ENCODE data around the gene SATB2.

Gene SATB2

GRCh38 chr2:199452260-199452990 lies 5.3 kb downstream of the SATB2 start:
- DNase-seq, result no peak

DNA sequence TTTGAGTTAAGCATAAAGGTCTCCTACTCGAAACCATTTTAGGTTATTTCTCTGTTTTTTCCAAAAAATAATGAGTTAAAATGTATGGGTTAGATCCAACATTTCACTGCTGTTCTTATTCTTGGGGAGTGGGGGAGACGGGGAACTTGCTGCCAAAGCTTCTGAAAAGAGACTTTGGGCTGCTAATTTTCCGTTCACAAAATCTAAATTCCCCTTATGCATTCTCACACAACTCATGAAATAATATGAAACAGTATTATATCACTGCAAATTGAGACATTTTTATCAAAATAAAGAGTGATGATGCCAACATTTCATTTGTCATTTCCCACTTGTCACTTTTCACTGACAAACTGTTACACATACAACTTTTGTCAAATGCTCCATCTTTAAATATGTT lies 7.8 kb downstream of the SATB2 start:
- no peak for DNase-seq

DNA sequence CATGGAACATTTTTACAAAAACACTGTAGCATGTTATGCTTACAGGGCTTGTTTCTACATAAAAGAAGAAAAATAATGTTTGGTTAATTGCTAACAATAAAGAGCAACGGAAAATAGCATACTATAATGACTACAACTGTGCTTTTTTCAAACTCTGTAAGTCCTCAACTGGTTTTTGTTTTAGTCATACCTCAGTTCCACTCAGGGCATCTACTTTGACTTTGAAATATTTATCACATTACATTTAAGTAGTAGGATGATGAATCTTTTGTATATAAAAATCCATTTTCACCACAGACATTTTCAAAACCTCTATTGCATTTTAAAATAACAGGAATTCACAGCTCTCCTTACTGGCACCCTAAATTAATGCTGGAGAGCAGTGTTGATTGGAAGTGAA lies 8.3 kb downstream of the SATB2 start:
- no peak for DNase-seq

- DNase-seq, result no peak
Measured at GRCh38 chr2:199446996-199447576, 10.7 kb downstream of the SATB2 start.

GRCh38 chr2:199444749-199445148 lies 13.0 kb downstream of the SATB2 start:
- DNase-seq, result no peak

GRCh38 chr2:199443589-199444130 lies 14.1 kb downstream of the SATB2 start:
- DNase-seq, result no peak

DNA sequence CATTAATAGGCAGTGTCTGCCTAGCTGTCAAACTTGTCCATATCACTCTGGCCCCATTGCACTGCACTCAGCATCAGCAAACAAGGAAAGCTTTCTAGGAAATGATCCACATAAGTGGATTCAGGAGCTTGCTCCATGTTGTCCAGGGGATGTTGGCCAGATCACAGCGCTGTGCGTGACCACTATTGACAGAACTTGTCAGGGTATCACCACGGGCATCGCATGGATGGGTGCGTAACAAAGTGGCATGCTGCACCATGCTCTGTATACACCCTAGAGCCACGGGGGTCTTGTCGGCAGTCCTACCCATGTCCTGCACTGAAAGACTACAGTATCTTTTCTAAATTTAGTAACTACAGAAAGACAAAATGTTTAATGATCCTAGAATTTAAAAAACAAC lies 15.6 kb downstream of the SATB2 start:
- DNase-seq, result no peak

DNA sequence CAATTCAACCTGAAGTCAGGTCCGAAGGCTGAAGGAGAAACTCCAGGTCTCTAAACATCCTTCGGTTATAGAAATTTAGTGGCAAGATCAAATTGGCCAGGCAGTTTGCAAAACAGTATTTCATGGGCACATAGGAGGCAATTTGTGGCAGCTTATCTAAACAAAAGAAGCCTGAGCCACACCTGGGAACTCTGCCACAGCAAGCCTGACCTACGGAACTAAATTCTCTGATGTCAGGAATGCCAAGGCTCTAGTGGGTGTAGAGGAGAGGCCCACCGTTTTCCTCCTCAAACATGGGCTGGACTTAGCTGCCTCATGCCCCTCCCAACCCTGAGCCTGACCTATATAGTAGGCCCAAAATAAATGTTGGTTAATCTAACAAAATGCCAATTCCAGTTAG lies 16.0 kb downstream of the SATB2 start:
- DNase-seq, result no peak

DNA sequence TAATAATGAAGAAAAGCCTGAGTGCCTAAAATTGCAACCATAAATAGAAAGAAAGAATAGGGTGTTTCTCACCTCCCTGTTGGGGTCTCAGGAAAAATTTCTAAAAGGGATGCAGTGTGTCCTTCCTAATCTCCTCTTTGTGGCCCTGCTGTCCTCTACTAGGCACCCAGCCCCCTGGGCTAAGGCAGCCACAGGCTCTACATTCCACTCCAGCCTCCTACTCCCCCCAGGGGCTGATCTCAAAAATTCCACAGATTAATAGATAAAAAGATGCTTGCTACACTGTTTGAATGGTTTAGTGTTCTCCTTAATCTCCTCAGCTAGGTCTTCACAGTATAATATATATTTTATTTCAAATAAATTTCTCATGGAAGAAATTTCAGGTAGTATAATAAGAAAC lies 17.6 kb downstream of the SATB2 start:
- DNase-seq, result no peak

GRCh38 chr2:199439542-199439941 lies 18.2 kb downstream of the SATB2 start:
- DNase-seq, result no peak

- DNase-seq, result no peak
Measured at GRCh38 chr2:199439066-199439465, 18.7 kb downstream of the SATB2 start.

- DNase-seq, result no peak
Measured at GRCh38 chr2:199434555-199434954, 23.2 kb downstream of the SATB2 start.

GRCh38 chr2:199433204-199433832 lies 24.4 kb downstream of the SATB2 start:
- no peak for DNase-seq

DNA sequence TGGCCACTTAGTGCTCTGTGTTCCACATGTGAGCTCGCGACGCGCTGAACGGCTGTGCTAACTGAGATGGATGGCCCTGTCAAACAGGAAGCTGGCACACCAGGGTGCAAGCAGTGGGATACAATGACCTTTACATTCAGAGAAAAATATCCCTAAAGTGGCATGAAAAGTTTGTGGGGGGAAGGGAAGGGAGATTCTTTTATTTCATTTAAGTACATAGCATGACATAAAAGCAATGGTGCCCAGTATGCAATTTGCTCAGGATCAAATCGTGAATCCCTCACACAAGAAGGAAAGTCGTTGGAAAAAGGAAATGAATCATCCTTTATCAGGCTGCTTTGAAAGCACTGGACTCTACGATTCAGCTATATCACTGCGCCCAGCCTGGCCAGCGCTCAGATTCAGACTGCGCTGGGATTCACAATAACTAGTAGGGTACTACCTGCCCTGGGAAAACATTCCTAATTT lies 26.0 kb downstream of the SATB2 start:
- no peak for DNase-seq

DNA sequence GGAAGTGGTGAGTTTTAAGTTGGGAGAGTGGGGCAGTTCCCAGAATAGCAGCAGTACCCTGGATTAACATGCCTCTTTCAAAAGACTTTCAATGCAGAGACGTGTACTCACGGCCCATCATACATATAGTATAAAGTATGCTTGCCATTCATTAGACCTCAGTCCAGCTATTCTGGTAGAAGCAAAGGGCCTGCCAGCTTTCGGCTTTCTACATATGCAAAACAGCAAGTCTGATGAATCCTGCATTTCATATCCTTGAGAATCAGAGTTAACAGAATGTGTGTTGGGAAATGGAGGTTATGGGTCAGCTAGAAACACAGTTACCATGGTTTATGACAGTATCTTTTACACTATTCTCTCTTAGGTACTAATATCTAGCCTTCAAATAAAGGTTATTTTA lies 27.5 kb downstream of the SATB2 start:
- DNase-seq, result no peak

DNA sequence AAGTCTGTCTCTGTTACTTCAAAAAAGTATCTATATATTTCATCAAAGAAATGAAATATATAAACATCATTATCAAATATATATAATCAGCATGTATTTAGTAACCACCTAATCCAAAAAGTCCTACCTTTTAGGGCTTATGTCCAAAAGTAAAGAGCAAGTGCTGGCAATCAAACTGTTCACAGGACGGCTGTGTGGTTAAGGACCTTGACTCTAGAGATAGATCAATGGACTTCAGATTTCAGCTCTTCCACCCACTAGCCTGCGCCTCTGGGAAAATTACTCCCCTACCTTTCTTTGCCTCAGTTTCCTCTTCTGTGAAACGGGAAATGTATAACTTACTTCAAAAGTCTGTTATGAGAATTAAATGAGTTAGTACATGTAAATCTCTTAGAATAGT lies 29.4 kb downstream of the SATB2 start:
- no peak for DNase-seq

DNA sequence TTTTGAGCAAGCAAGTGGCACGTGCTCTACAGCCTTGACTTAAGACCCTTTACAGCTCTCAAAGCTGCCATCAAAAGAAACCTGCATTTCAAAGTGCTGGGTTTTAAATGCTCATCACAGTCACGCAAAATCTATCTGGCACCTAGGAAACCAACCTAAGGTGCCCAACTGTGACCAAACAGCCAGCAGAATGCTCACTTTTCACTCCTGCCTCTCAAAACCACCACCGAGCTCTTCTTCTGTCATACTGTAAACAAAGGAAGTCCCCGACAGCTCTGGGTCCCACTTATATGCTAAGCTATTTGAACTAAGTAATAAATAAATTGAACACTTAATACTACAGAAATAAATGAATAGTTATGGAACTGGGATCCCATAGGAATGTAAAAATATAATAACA lies 33.6 kb downstream of the SATB2 start:
- no peak for DNase-seq

- DNase-seq, result no peak
Measured at GRCh38 chr2:199419428-199419827, 38.3 kb downstream of the SATB2 start.

- no peak for DNase-seq
Measured at GRCh38 chr2:199414465-199414864, 43.3 kb downstream of the SATB2 start.

GRCh38 chr2:199414001-199414400 lies 43.7 kb downstream of the SATB2 start:
- DNase-seq, result no peak

DNA sequence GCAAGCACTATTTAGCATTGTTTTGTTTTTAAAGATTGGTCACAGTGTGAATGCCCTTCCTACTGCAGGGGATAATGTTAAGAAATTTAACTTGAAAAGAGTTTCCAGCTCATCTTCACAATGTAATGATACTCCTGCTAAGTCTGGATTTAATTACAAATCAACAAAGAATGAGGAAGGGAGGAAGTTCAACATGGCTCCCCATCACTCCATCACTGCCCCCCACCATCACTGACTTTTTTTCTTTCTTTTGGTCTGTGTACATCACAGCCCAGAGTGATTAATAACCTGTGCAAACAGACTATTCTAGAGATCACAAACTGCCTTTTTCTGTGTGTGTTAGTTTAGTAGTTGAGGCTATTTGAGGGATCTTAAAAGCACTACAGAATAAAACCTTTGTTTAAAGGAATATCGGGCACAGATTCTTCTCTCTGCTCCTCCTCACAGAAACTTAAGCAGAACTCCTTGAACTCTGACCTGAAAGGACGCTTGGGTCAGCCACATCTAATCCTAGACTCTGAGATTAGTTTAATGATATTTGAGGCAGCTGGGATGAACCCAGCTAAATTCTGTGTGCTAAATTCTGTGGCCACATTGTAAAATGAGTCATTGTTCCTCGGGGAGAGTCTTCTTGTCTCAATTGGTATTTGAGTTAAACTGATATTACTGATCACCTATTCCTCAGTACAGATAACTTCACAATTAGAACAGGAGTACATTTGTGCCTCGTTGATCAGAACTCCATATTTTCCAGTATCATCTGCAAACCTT lies 47.8 kb downstream of the SATB2 start:
- no peak for DNase-seq

- DNase-seq, result no peak
Measured at GRCh38 chr2:199407421-199407820, 50.3 kb downstream of the SATB2 start.

GRCh38 chr2:199405241-199405640 lies 52.5 kb downstream of the SATB2 start:
- DNase-seq, result peak in 1 of 2 donors; percentile 47
